ENCODE data around the gene USP24.

GRCh38 chr1:55140137-55140536 lies 75.0 kb downstream of the USP24 start:
- no peak for TF ChIP-seq CTCF (conservative IDR thresholded peaks at IDR 0.05; ENCODE audit: low read length)
- no peak for TF ChIP-seq EZH2phosphoT487 (IDR thresholded peaks at IDR 0.05; ENCODE audit: borderline replicate concordance)
